ENCODE data around the gene PRMT1. TPM values are rescaled to one million over a fixed set of nuclear protein-coding genes. Genes with fewer than 3 reads are reported as not detected.

PRMT1 gene
- total and polyA plus RNA-seq, 2 donors (not counting 1 experiment from before 2014, with no cell fraction given), result 184 to 298 TPM

- Histone ChIP-seq H3K9me3 (ENCODE audit: control insufficient read depth, insufficient read depth, low read depth, low read length) (no peaks in the 10 kb centered on the region), H4K20me1 (ENCODE audit: control insufficient read depth, extremely low read depth, insufficient read depth, low read length) (no peaks in the 10 kb centered on the region), H3K9ac (ENCODE audit: insufficient read depth, low read length) (peak overlapping the region; percentile 75), H3K36me3 (ENCODE audit: control insufficient read depth, insufficient read depth, low read length) (peaks cover 2% of the 10 kb centered on the region), H3K4me2 (ENCODE audit: extremely low read depth, insufficient read depth, low read length) (peak overlapping the region; percentile 90), H2AFZ (ENCODE audit: low read length) (no peak overlapping the region), H3K79me2 (ENCODE audit: control insufficient read depth, insufficient read depth, low read length) (peaks cover 26% of the 10 kb centered on the region), H3K27me3 (ENCODE audit: control insufficient read depth, insufficient read depth, low read length) (no peaks in the 10 kb centered on the region), H3K4me1 (ENCODE audit: control insufficient read depth, extremely low read depth, insufficient read depth, low read length) (peaks cover 7% of the 10 kb centered on the region), H3K27ac (ENCODE audit: insufficient read depth, low read length) (peak overlapping the region; percentile 97), H3K4me3 (replicated peaks in 1 of 4; ENCODE audit: control extremely low read depth in 1 of 4, insufficient read depth in 1 of 4, low read depth in 3 of 4, low read length in 4 of 4) (peak overlapping the region; percentile 60 to 90 (median 73))
- no peak for DNase-seq (ENCODE audit: low read depth in 2 of 2)
- no peak for TF ChIP-seq EZH2 (IDR thresholded peaks at IDR 0.05; ENCODE audit: low read length, missing control alignments)
- no peak for TF ChIP-seq CTCF (conservative IDR thresholded peaks at IDR 0.05 in 1 of 2, IDR thresholded peaks at IDR 0.05 in 1 of 2; ENCODE audit: low read depth in 1 of 2, low read length in 2 of 2)
These were observed 37.5 kb upstream of the PRMT1 start for GRCh38 chr19:49639401-49640112.

- Histone ChIP-seq H3K36me3 (ENCODE audit: control insufficient read depth, insufficient read depth, low read length) (peaks cover 2% of the 10 kb centered on the region), H3K4me3 (replicated peaks in 1 of 4; ENCODE audit: control extremely low read depth in 1 of 4, insufficient read depth in 1 of 4, low read depth in 3 of 4, low read length in 4 of 4) (peak within 1 kb of the TSS; percentile 60 to 90 (median 73))
These were observed 36.8 kb upstream of the PRMT1 start, which contains the start of gene RRAS for GRCh38 chr19:49640113-49640898. Gene RRAS, minus strand, starts transcription at chr19:49640143. Its CDS starts 45 bp downstream, at chr19:49640098.

More at GRCh38 chr19:49640113-49640898, 36.8 kb upstream of the PRMT1 start, which contains the start of gene RRAS:
- Histone ChIP-seq H4K20me1 (ENCODE audit: control insufficient read depth, extremely low read depth, insufficient read depth, low read length) (no peaks in the 10 kb centered on the region), H3K4me1 (ENCODE audit: control insufficient read depth, extremely low read depth, insufficient read depth, low read length) (peaks cover 7% of the 10 kb centered on the region), H3K4me2 (ENCODE audit: extremely low read depth, insufficient read depth, low read length) (peak within 1 kb of the TSS; percentile 96), H3K79me2 (ENCODE audit: control insufficient read depth, insufficient read depth, low read length) (peaks cover 33% of the 10 kb centered on the region), H3K9ac (ENCODE audit: insufficient read depth, low read length) (peak within 1 kb of the TSS; percentile 75), H3K9me3 (ENCODE audit: control insufficient read depth, insufficient read depth, low read depth, low read length) (no peaks in the 10 kb centered on the region), H3K27ac (ENCODE audit: insufficient read depth, low read length) (peak within 1 kb of the TSS; percentile 97), H2AFZ (ENCODE audit: low read length) (no peak within 1 kb of the TSS), H3K27me3 (ENCODE audit: control insufficient read depth, insufficient read depth, low read length) (no peaks in the 10 kb centered on the region)
- DNase-seq (ENCODE audit: low read depth in 2 of 2), result peak; percentile 100
- TF ChIP-seq EZH2 (IDR thresholded peaks at IDR 0.05; ENCODE audit: low read length, missing control alignments), result no peak
- TF ChIP-seq CTCF (conservative IDR thresholded peaks at IDR 0.05 in 1 of 2, IDR thresholded peaks at IDR 0.05 in 1 of 2; ENCODE audit: low read depth in 1 of 2, low read length in 2 of 2), result no peak

Measured in fibroblast of lung (primary cell).